K562 (cell line): ENCODE data around the gene FAM107B. TPM values are rescaled to one million over a fixed set of nuclear protein-coding genes. Genes with fewer than 3 reads are reported as not detected.

ENCODE experiments used
- ATAC-seq: fragments of 200-7000 bp; cut with Tn5 transposase; 3 replicates; pipeline ENCODE4 v1.9.1; 2020; ENCODE audit warnings: moderate library complexity
- BruUV-seq: library from RNA; stranded (reverse); fragments of 400-500 nt; replicated peaks from 2 replicates; lab custom pipeline; 2021; lab: Mats Ljungman, UMichigan
- CTCF ChIA-PET: fragments of 300-600 bp; formaldehyde crosslinking; extraction: SDS; loops from one replicate; lab custom pipeline; 2021; ENCODE audit warnings: low intra/inter-chr PET ratio; lab: Yijun Ruan, JAX
- POLR2A ChIA-PET: fragments of 300-600, 350-650 bp; sonication (Branson Sonifier 250); formaldehyde crosslinking; extraction: SDS; loops from one replicate; lab custom pipeline; 2021; ENCODE audit warnings: antibody characterized with exemption, inconsistent platforms; lab: Yijun Ruan, JAX
- DNase-seq, 4 experiments: peaks; one replicate each; pipeline versions ENCODE4 v3.0.0 to v3.0.0-alpha.2; 2011 to 2018; ENCODE audit warnings: low spot score in 3 of 4, mixed read lengths in 3 of 4; ENCODE audit errors: extremely low read depth in 1 of 4
- FAIRE-seq: peaks from 2 replicates; lab custom pipeline; 2011; peaks lifted over from hg19 to GRCh38; lab: Jason Lieb, UNC
- H2AFZ ChIP-seq: 2 replicates; pipeline ENCODE4 v1.6.0; 2011; ENCODE audit warnings: low read depth, low read length, control low read depth, inconsistent platforms
- H3K27ac ChIP-seq: fragments of 200-600 bp; 3 replicates; pipeline ENCODE4 v1.8.0; 2011; ENCODE audit warnings: low read depth, mild to moderate bottlenecking, control low read depth, inconsistent platforms, low read length, moderate library complexity, mixed read lengths; ENCODE audit errors: extremely low read depth
- H3K27me3 ChIP-seq, 2 experiments: fragments of 300-600 bp in 1 of 2; 2 replicates in 1 of 2; 3 replicates in 1 of 2; pipeline versions ENCODE4 v1.6.0 to v1.8.0; 2011; ENCODE audit warnings: inconsistent platforms in 2 of 2, low read length in 2 of 2, mild to moderate bottlenecking in 1 of 2, mixed read lengths in 1 of 2, moderate library complexity in 1 of 2; ENCODE audit not compliant: control insufficient read depth in 2 of 2, insufficient read depth in 2 of 2
- H3K36me3 ChIP-seq: fragments of 300-600 bp; 3 replicates; pipeline ENCODE4 v1.8.0; 2011; ENCODE audit warnings: mild to moderate bottlenecking, low read length, inconsistent platforms; ENCODE audit not compliant: control insufficient read depth, insufficient read depth
- H3K4me1 ChIP-seq, 2 experiments: fragments of 200-600 bp in 1 of 2; replicated peaks in 1 of 2; 2 replicates in 1 of 2; 3 replicates in 1 of 2; pipeline versions ENCODE4 v1.5.1 to v1.8.0; 2011; ENCODE audit warnings: inconsistent platforms in 2 of 2, low read length in 2 of 2, mild to moderate bottlenecking in 1 of 2, mixed read lengths in 1 of 2, moderate library complexity in 1 of 2; ENCODE audit not compliant: control insufficient read depth in 2 of 2, insufficient read depth in 2 of 2
- H3K4me2 ChIP-seq: 2 replicates; pipeline ENCODE4 v1.6.1; 2011; ENCODE audit warnings: low read length, control low read depth, inconsistent platforms, mixed read lengths; ENCODE audit not compliant: insufficient read depth
- H3K4me3 ChIP-seq: fragments of 200-600 bp; sonication (generic), shearing (Covaris generic); 2 replicates; pipeline ENCODE4 v1.5.1; 2016; ENCODE audit warnings: control low read depth, inconsistent platforms
- H3K79me2 ChIP-seq: fragments of 200-600 bp; 3 replicates; pipeline ENCODE4 v1.8.0; 2011; ENCODE audit warnings: low read length, inconsistent platforms; ENCODE audit not compliant: control insufficient read depth, insufficient read depth
- H3K9ac ChIP-seq, 2 experiments: 2 replicates each; pipeline versions ENCODE4 v1.6.0 to v1.6.1; 2011; ENCODE audit warnings: low read depth in 2 of 2, low read length in 2 of 2, control low read depth in 1 of 2, inconsistent platforms in 1 of 2, mild to moderate bottlenecking in 1 of 2, mixed read lengths in 1 of 2; ENCODE audit not compliant: insufficient read depth in 1 of 2
- H3K9me1 ChIP-seq: one replicate; pipeline ENCODE4 v1.6.0; 2011; ENCODE audit warnings: inconsistent platforms, mild to moderate bottlenecking, low read length, moderate library complexity; ENCODE audit not compliant: control insufficient read depth, insufficient read depth
- H3K9me3 ChIP-seq: replicated peaks from 2 replicates; pipeline ENCODE4 v1.5.1; 2011; ENCODE audit warnings: low read depth, low read length, inconsistent platforms; ENCODE audit not compliant: control insufficient read depth, insufficient read depth
- H4K20me1 ChIP-seq: replicated peaks from 2 replicates; pipeline ENCODE4 v1.6.1; 2011; ENCODE audit warnings: low read length, inconsistent platforms, mixed read lengths; ENCODE audit not compliant: control insufficient read depth, insufficient read depth
- C11orf30 ChIP-seq: fragments of 450-650 bp; IDR thresholded peaks from 2 replicates; pipeline ENCODE4 v1.6.1; 2016; ENCODE audit warnings: low read depth, mild to moderate bottlenecking
- CCNT2 ChIP-seq: IDR thresholded peaks from 2 replicates; pipeline ENCODE4 v1.6.1; 2011; ENCODE audit warnings: borderline replicate concordance, low read depth, mild to moderate bottlenecking, moderate library complexity, mixed read lengths, low read length; ENCODE audit not compliant: insufficient read length; ENCODE audit errors: extremely low read depth
- CHD1 ChIP-seq: fragments of 200-600 bp; sonication (generic); IDR thresholded peaks from one replicate; pipeline ENCODE4 v1.6.1; 2012; ENCODE audit warnings: mild to moderate bottlenecking, moderate library complexity, low read length, inconsistent platforms
- EP300 ChIP-seq: IDR thresholded peaks from 2 replicates; pipeline ENCODE4 v1.6.1; 2012; ENCODE audit warnings: low read length, improper control_type of control experiment
- HDAC2 ChIP-seq: fragments of 450-650 bp; IDR thresholded peaks from 2 replicates; pipeline ENCODE4 v1.6.1; 2016; ENCODE audit warnings: mild to moderate bottlenecking
- HLTF ChIP-seq: fragments of 450-650 bp; IDR thresholded peaks from 2 replicates; pipeline ENCODE4 v1.6.1; 2016
- MAFF ChIP-seq: IDR thresholded peaks from 2 replicates; pipeline ENCODE4 v1.6.1; 2012; ENCODE audit warnings: low read length, improper control_type of control experiment
- MAFK ChIP-seq: IDR thresholded peaks from 2 replicates; pipeline ENCODE4 v1.6.1; 2011; ENCODE audit warnings: low read length, improper control_type of control experiment
- SIRT6 ChIP-seq: IDR thresholded peaks from one replicate; pipeline ENCODE4 v1.6.1; 2012; ENCODE audit warnings: low read depth, mild to moderate bottlenecking, control low read depth, inconsistent platforms, low read length, moderate library complexity
- TAF15 ChIP-seq: fragments of 200-400 bp; formaldehyde crosslinking; IDR thresholded peaks from 2 replicates; pipeline ENCODE4 v1.6.1; 2017; ENCODE audit warnings: mild to moderate bottlenecking, low read depth, low read length, moderate library complexity
- ZFP91 ChIP-seq: sonication (generic); formaldehyde crosslinking; IDR thresholded peaks from 2 replicates; pipeline ENCODE4 v1.8.0; 2022; ENCODE audit warnings: mild to moderate bottlenecking, missing genetic modification reagents
- ZNF316 ChIP-seq: fragments of 450-650 bp; IDR thresholded peaks from 2 replicates; pipeline ENCODE4 v1.6.1; 2016
- ZNF79 ChIP-seq: fragments of 250-450 bp; sonication (Bioruptor Pico); IDR thresholded peaks from 2 replicates; pipeline ENCODE4 v1.4.0; 2020; ENCODE audit warnings: low read depth, mild to moderate bottlenecking, moderate library complexity
- WGBS: fragments of 100-300 bp; shearing (Covaris generic); methylation state at CpG from one replicate; pipeline ENCODE4 v1.1.6; 2016; ENCODE audit warnings: low coverage, mixed read lengths; ENCODE audit not compliant: insufficient coverage; ENCODE audit errors: missing lambda C conversion rate; 5-methylcytosine and 5-hydroxymethylcytosine counted together
- in situ Hi-C: fragments of 300-500 bp; cut with MboI; formaldehyde crosslinking; loops from 4 replicates; pipeline ENCODE4 v1.15.0; 2018; ENCODE audit warnings: inconsistent platforms, mixed read lengths
- intact Hi-C: fragments of 100-400 bp; cut with micrococcal nuclease; formaldehyde crosslinking; loops from 2 replicates; pipeline ENCODE4 v1.14.2; 2022
- polyA plus RNA-seq, 8 experiments: library from polyadenylated mRNA; depleted of rRNA in 4 of 8; stranded (reverse) in 5 of 8; unstranded in 3 of 8; fragments of >200 nt; fragmentation: Nextera tagmentation in 2 of 8; fragmentation: Illumina TruSeq in 1 of 8; extraction: Ambion mirVana in 2 of 8; extraction: Trizol in 1 of 8; gene quantifications; 2 replicates each; pipeline versions ENCODE4 v1.2.1 to v1.2.3, GENCODE V29; 2011 to 2014; ENCODE audit warnings: inconsistent platforms in 1 of 8, missing spikeins in 1 of 8
- total RNA-seq, 7 experiments: library from RNA; depleted of rRNA in 6 of 7; stranded (reverse); fragments of >200 nt in 6 of 7; fragmentation: Illumina TruSeq in 2 of 7; extraction: Trizol in 2 of 7; gene quantifications; 2 replicates each; pipeline versions ENCODE4 v1.2.1 to v1.2.3, GENCODE V29; 2011 to 2021; ENCODE audit warnings: low replicate concordance in 1 of 7

Gene FAM107B
- total and polyA plus RNA-seq, 9 of the 15 experiments (the other 6 are each of a cell fraction or from before 2014, with no cell fraction given), result 0.40 to 2.8 (median 1.4) TPM

- H3K9ac ChIP-seq, result no peak overlapping the region
- 0% methylated on average over 5 of the region's 5 CpGs for WGBS
- in situ Hi-C loops, result no loop called here
- no peak overlapping the region for H2AFZ ChIP-seq
- intact Hi-C loops, result no loop called here
- H4K20me1 ChIP-seq, result no peaks in the 10 kb centered on the region
- no peaks in the 10 kb centered on the region for H3K36me3 ChIP-seq
- H3K4me1 ChIP-seq, result no peaks in the 10 kb centered on the region; a peak in 1 of 5 replicates
- CTCF ChIA-PET, result no interaction called here
- no TSS peak for BruUV-seq
- H3K4me3 ChIP-seq, result no peak overlapping the region
- H3K4me2 ChIP-seq, result no peak overlapping the region
- DNase-seq (no peak), ATAC-seq (no peak), FAIRE-seq (no peak)
- no peak overlapping the region for H3K27ac ChIP-seq
- no peaks in the 10 kb centered on the region for H3K9me3 ChIP-seq
- TF ChIP-seq CCNT2 (no peak), HDAC2 (no peak), HLTF (no peak), TAF15 (no peak), EP300 (no peak), CHD1 (no peak)
- no peaks in the 10 kb centered on the region for H3K79me2 ChIP-seq
- peaks cover 10 to 45% of the 10 kb centered on the region in 2 experiments; a peak in 4 of 5 replicates for H3K27me3 ChIP-seq
- POLR2A ChIA-PET, result no interaction called here
- no peaks in the 10 kb centered on the region for H3K9me1 ChIP-seq
Observed at GRCh38 chr10:14564268-14564744, 210.4 kb downstream of the FAM107B start.

GRCh38 chr10:14563359-14563940, 211.2 kb downstream of the FAM107B start:
- FAIRE-seq (no peak), ATAC-seq (no peak), DNase-seq (no peak)
- no TSS peak for BruUV-seq
- TF ChIP-seq MAFF (peak; percentile 13; the same call in 1 of the 2 replicates), MAFK (peak; percentile 7; the same call in 1 of the 2 replicates), ZFP91 (CRISPR knock-in tag) (no peak), C11orf30 (peak; percentile 61), ZNF79 (CRISPR knock-in tag) (no peak), SIRT6 (no peak), ZNF316 (peak; percentile 69; the same call in 1 of the 2 replicates)
- no peaks in the 10 kb centered on the region for H3K9me1 ChIP-seq
- 3% methylated on average over 4 of the region's 4 CpGs for whole genome bisulfite sequencing
- H3K4me1 ChIP-seq, result no peaks in the 10 kb centered on the region; a peak in 1 of 5 replicates
- H3K36me3 ChIP-seq, result no peaks in the 10 kb centered on the region
- peaks cover 10 to 50% of the 10 kb centered on the region in 2 experiments; a peak in 4 of 5 replicates for H3K27me3 ChIP-seq
- no peak overlapping the region for H3K4me3 ChIP-seq
- intact Hi-C loops (no loop called here), in situ Hi-C loops (no loop called here)
- POLR2A ChIA-PET, result interaction anchor here (1.0 to 1.2 kb wide), 2 partner anchors 20 to 273 kb away, joined by 3 to 4 read pairs; no protein-coding TSS in a partner anchor
- no peak overlapping the region for H2AFZ ChIP-seq
- H4K20me1 ChIP-seq, result no peaks in the 10 kb centered on the region
- H3K79me2 ChIP-seq, result no peaks in the 10 kb centered on the region
- no peak overlapping the region for H3K4me2 ChIP-seq
- H3K27ac ChIP-seq, result no peak overlapping the region
- no peak overlapping the region for H3K9ac ChIP-seq
- H3K9me3 ChIP-seq, result no peaks in the 10 kb centered on the region
- CTCF ChIA-PET, result no interaction called here
